NCI-H526 treated with DMSO at 0.1 percent for 48 hours (cell line): ENCODE results near the gene NCBP1.
A peak's percentile ranks its signal among the peaks of the same experiment; 100 is the strongest.

ENCODE experiments used
- DNase-seq: peaks from one replicate; lab custom pipeline; 2025; lab: John Stamatoyannopoulos, UW

Gene NCBP1

DNA sequence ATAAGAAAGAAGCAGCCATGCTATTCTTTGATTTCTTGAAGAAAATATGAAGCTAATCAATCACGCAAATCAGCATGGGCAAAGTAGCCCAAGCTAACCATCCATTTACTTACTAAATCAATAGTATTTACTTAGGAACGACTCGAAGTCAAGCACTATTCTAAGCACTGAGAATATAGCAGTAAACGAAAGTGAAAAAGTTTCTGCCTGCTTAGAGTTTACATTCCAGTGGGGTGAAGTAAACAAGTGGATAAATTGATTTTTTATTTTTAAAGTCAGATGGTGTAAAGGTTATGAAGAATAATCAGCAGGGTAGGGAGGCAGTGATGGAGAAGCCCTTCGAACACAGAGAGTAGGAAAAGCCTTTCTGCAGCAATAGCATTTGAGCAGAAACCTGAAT is 6.0 kb upstream of the NCBP1 start:
- no peak for DNase-seq

DNA sequence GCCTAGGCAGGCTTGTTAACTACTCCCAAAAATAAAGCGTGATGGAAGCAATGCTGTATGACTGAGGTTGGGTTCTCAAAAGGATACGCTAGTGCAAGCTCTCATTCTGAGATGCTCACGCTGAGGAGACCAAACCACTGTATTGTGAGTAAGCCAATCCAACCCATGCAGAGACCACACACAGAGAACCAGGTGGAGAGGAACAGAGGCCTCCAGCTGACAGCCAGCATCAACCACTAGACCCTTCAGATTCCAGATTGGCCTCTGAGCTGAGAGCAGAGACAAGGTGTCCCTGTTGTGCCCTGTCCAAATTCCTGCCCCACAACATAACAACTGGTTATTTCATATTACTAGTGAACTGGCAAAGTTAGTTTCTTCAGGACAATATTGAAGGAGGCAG is 5.0 kb upstream of the NCBP1 start:
- no peak for DNase-seq

GRCh38 chr9:97629156-97629555 is 4.5 kb upstream of the NCBP1 start:
- DNase-seq, result no peak

DNA sequence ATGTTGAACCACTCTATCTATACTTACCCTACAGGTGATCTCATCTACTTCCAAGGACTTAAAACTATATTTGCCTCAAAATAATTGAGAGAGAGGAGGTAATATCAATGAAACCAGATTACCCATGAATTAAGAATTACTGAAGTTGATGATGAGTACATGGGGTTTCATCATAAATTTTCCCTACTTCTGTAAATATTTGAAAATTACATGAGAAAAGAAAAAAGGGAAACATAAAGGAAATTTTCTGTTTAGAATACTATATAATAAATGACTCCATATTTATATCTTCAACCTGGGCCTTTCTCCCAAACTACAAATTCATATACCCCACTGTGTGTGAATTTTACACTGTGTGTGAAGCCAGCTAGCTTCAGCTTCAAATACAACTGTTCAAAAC is 3.0 kb upstream of the NCBP1 start:
- DNase-seq, result no peak

DNA sequence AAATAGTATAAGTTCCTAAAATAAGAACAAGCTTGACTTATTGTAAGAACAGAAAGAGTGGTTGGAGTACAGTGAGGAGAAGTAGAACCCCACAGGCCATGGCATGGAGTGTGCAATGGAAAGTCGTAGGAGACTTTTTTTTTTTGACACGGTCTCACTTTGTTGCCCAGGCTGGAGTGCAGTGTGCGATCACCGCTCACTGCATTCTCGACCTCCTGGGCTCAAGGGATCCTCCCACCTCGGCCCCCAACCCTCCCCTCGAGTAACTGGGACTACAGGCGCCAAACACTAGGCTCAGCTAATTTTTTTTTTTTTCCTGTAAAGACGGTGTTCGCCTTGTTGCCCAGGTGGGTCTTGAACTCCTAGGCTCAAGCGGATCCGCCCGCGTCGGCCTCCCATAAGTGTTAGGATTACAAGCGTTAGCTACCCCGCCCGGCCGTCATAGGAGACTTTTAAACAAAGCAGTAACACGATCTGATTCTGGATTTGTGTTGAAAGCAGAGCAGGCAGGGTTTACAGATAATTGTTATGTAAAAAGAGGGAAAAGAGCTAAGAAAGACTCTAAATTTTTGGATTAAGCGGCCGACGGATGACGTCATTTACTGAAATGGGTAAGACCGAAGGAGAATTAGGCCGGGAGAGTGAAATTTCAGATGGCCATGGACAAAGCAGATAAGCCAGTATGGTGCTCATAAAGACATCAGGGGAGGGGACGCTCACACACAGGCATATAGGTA is 1.2 kb upstream of the NCBP1 start:
- DNase-seq, result peak; percentile 56

GRCh38 chr9:97633859-97634490 is 354 bp downstream of the NCBP1 start:
- DNase-seq, result no peak

- DNase-seq, result no peak
Measured at GRCh38 chr9:97635026-97635425, 1.4 kb downstream of the NCBP1 start.

- DNase-seq, result no peak
Measured at GRCh38 chr9:97636903-97637302, 3.3 kb downstream of the NCBP1 start.

GRCh38 chr9:97638666-97639065 is 5.0 kb downstream of the NCBP1 start:
- no peak for DNase-seq

GRCh38 chr9:97640325-97640724 is 6.7 kb downstream of the NCBP1 start:
- DNase-seq, result no peak

DNA sequence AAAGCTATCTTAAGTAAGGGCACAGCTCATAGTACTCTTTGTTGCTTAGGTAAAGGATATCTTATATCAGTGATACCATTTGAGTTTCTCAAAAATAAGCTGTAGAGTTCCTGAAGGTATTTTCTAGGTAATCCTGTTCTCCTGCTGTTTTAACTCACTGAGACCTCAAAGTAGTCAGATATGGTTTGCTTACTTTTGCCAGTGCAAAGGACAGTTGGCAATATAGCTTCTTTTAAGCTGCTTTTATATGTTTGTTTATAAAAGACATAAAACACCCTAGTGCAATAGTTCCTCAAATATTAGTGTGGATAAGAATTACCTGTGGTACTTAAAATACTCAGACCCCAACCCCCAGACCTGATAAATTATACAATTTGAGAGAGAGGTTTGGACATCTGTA is 12.1 kb downstream of the NCBP1 start:
- no peak for DNase-seq

- no peak for DNase-seq
Measured at GRCh38 chr9:97647996-97648395, 14.4 kb downstream of the NCBP1 start.

- DNase-seq, result no peak
Measured at GRCh38 chr9:97651646-97652045, 18.0 kb downstream of the NCBP1 start.

GRCh38 chr9:97658707-97659106 is 25.1 kb downstream of the NCBP1 start:
- no peak for DNase-seq

DNA sequence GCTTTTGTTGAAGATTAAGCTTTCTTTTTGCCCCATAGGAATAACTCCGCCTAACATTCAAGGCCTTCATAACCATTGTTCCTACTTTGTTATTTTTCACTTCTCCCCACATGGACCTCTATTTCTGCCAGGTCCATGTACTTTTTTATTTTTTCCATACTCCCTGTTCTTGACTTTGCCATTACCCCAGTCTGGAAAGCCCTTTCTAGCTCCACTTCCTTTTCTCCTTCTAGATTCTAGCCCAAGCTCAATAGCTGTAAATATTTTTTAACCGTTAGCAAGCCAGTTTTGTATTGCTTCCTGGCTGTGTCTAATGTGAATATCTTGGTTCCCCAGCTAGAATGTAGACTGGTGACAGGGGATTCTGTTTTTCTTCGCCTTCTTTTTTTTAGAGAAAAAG is 26.1 kb downstream of the NCBP1 start:
- DNase-seq, result no peak

DNA sequence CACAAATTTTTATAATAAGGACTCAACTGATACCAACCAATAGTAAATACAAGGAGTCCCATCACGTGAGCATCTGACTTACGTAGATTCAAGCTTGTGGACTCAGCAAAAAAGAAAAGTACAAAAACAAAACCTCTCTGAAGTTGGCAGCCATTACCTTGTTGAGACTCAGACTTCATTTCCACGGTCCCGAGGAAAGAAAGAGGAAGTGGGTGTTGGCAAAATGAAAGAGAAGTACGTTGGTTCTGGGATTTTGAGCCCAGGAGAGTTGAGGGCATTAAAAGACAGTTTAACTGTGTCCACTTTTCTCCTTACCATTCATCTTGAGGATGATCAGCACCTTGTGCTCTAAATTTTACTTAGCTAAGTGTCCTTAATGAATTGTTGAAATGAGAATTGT is 26.7 kb downstream of the NCBP1 start:
- no peak for DNase-seq

DNA sequence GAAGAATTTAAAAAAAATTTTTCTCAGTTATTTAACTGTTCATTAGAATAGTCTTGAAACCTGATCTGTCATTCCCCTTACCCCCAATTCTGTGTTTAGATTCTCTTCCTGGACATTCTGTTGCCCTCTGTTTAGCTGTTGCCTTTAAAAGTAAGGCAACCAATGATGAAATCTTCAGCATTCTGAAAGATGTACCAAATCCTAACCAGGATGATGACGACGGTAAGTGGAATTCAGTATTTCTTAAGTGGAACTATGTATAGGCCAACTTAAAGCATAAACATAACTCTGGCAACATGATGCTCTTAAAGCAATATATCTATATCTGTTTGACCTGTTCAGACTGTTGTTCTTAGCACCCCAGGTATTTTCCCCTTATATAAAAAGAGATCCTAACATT is 27.2 kb downstream of the NCBP1 start:
- DNase-seq, result no peak

DNA sequence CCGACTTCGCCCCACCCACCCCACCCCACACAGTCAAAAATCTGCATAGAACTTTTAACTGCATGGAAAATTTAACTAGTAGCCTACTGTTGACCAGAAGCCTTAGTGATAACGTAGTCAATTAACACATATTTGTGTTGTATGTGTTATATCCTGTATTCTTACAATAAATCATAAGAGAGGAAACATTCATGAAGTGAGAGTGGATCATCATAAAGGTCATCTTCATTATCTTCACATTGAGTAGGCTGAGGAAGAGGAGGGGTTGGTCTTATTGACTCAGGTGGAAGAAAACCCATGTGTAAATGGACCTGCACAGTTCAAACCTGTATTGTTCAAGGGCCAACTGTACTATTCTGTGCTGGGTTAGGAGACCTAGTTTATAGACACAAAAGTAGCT is 32.1 kb downstream of the NCBP1 start:
- no peak for DNase-seq

DNA sequence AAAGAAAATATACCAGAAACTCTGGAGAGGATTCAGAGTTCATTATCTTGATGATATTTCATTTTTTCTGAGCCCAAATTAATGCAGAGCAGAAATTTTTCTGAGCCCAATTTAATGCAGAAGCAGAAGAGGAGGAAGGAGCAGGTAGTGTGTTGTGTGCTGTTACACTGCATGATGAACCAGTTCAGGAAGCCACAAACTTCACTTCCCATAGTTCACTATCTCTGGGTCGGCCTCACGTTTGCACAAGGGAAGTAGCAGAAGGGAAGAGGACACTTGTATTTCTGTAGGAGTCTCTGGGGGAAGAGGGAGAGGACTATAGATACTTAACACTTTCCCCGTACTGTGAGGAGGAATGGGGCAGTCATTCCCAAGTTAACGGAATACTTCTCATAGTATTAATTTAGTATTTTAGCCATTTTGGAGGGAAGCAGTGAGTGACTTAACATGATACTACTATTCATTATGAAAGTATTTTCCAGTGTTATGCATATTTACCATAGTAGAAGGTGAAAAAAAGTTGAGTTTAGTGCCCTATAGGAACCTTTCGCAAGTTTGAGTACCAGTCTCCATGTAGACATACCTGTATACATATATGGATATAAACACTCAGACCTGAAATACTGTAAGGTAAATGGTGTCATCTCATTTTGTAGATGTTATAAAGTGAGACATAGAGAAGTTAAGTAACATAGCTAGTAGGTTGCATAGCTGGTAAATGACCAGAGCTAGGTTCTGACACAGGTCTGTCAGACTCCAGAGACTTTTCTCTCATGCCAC is 33.5 kb downstream of the NCBP1 start:
- DNase-seq, result no peak

DNA sequence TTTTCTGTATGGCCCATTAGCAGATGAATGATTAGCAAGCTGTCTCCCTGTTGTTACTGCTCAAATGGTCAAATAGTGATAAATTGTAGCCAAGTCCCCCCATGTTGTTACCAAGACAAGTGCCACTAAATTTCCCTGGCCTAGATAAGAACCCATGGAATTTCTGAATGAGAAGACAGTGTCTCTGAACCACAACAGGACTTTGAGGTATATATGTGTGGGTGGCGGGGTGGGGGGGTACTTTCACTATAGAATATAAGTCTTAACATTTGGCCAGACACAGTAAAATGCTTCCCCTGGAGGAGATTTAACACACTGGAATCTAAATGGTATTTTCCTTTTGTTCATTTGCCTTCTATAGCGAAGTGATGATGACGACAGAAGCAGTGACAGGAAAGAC is 34.9 kb downstream of the NCBP1 start:
- no peak for DNase-seq

DNA sequence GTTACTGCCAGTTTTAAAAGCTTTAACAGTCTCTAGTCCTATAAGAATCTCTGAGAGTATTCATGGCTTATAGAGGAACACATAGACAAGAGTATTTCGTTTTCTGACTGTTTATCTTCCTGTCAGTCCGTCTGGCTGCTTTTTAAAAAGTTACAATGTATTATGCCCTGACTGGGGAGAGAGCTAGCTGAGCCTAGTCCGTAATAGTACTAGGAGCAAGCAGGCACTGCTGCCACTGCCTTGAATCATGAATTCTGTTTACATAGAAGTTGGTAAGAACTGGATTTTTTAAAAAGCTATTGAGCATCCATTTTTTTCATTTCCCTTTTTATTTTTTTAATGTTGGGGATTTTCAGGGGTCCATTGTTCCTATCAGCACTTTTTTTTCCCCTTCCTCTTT is 37.0 kb downstream of the NCBP1 start:
- DNase-seq, result no peak

DNA sequence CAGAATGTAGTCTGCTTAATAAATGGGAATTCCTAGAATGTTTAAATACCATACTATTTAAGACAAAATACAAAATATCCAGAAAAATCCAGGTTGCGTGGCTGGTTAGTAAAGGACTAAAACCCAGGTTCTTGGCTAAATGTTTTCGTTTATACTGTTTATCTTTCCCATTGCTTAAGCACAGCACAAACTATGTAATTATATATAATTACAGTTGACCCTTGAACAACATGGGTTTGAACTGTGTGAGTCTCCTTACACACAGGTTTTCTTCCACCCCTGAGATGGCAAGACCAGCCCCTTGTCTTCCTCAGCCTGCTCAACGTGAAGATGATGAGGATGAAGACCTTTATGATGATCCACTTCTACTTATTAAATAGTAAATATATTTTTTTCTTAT is 38.8 kb downstream of the NCBP1 start:
- DNase-seq, result no peak

- no peak for DNase-seq
Measured at GRCh38 chr9:97673922-97674321, 40.3 kb downstream of the NCBP1 start.
